Measurements from ENCODE around the gene TRAF6. TPM values are rescaled to one million over a fixed set of nuclear protein-coding genes. Genes with fewer than 3 reads are reported as not detected.

The TRAF6 gene
- total RNA-seq, 1 donor from 2014 or later = 7.6 TPM

Other genes starting within 250 kb of the TRAF6 start
- 22.3 and 42.4 TPM in 2 replicates for gene COMMD9, start 220.8 kb downstream of the TRAF6 start, total RNA-seq
- gene PRR5L, start 214.0 kb downstream of the TRAF6 start, total RNA-seq = 9.6 and 15.5 TPM in 2 replicates
- 0.78 and 1.1 TPM in 2 replicates for gene RAG1, start 57.7 kb upstream of the TRAF6 start, total RNA-seq
- 30.3 and 33.2 TPM in 2 replicates for gene IFTAP, start 84.2 kb upstream of the TRAF6 start, total RNA-seq
- not detected in 2 replicates for gene RAG2, start 88.0 kb upstream of the TRAF6 start, total RNA-seq

All from pulmonary artery endothelial cell (primary cell).